Hypothalamus (tissue), 51 donors: ENCODE results near the gene LNPEP.
A peak's percentile ranks its signal among the peaks of the same experiment; 100 is the strongest.

ENCODE experiments used
- DNase-seq, 51 donors: peaks; one replicate each; lab custom pipeline; 2025; lab: John Stamatoyannopoulos, UW

Gene LNPEP

GRCh38 chr5:96994493-96994892, 58.6 kb downstream of the LNPEP start:
- DNase-seq: no peak

- no peak for DNase-seq
Observed at GRCh38 chr5:96995419-96995818, 59.5 kb downstream of the LNPEP start.

- peak in 6 of 51 donors; percentile 1 to 22 (median 5) for DNase-seq
Observed at GRCh38 chr5:96997265-96997859, 61.5 kb downstream of the LNPEP start.

- DNase-seq: no peak
Observed at GRCh38 chr5:96999856-97000255, 64.0 kb downstream of the LNPEP start.

- DNase-seq: no peak
Observed at GRCh38 chr5:97000391-97000790, 64.5 kb downstream of the LNPEP start.

- no peak for DNase-seq
Observed at GRCh38 chr5:97002983-97003382, 67.1 kb downstream of the LNPEP start.

GRCh38 chr5:97004423-97005060, 68.7 kb downstream of the LNPEP start:
- no peak for DNase-seq

GRCh38 chr5:97006454-97007060, 70.7 kb downstream of the LNPEP start:
- no peak for DNase-seq

GRCh38 chr5:97009212-97009898, 73.5 kb downstream of the LNPEP start:
- DNase-seq: no peak

- DNase-seq: no peak
Observed at GRCh38 chr5:97009921-97010320, 74.0 kb downstream of the LNPEP start.

GRCh38 chr5:97010606-97011005, 74.7 kb downstream of the LNPEP start:
- DNase-seq: no peak

- no peak for DNase-seq
Observed at GRCh38 chr5:97011567-97011966, 75.7 kb downstream of the LNPEP start.

- no peak for DNase-seq
Observed at GRCh38 chr5:97019435-97020117, 83.7 kb downstream of the LNPEP start.

- no peak for DNase-seq
Observed at GRCh38 chr5:97021416-97021815, 85.5 kb downstream of the LNPEP start.

- no peak for DNase-seq
Observed at GRCh38 chr5:97022898-97023297, 87.0 kb downstream of the LNPEP start.

- no peak for DNase-seq
Observed at GRCh38 chr5:97026721-97027120, 90.8 kb downstream of the LNPEP start.

GRCh38 chr5:97037819-97038218, 101.9 kb downstream of the LNPEP start:
- DNase-seq: no peak

GRCh38 chr5:97041239-97041638, 105.4 kb downstream of the LNPEP start:
- DNase-seq: no peak

GRCh38 chr5:97042996-97043395, 107.1 kb downstream of the LNPEP start:
- no peak for DNase-seq

- no peak for DNase-seq
Observed at GRCh38 chr5:97043511-97043910, 107.6 kb downstream of the LNPEP start.

GRCh38 chr5:97044052-97044451, 108.2 kb downstream of the LNPEP start:
- peak in 7 of 51 donors; percentile 1 to 16 (median 5) for DNase-seq
